ENCODE measurements around the gene SLC6A20.
A peak's percentile ranks its signal among the peaks of the same experiment; 100 is the strongest.
"Not testable (repeated sequence)": the region's sequence is repeated elsewhere in the genome, so short reads cannot be mapped to it uniquely, and the experiment has no call there.

The SLC6A20 gene

DNA sequence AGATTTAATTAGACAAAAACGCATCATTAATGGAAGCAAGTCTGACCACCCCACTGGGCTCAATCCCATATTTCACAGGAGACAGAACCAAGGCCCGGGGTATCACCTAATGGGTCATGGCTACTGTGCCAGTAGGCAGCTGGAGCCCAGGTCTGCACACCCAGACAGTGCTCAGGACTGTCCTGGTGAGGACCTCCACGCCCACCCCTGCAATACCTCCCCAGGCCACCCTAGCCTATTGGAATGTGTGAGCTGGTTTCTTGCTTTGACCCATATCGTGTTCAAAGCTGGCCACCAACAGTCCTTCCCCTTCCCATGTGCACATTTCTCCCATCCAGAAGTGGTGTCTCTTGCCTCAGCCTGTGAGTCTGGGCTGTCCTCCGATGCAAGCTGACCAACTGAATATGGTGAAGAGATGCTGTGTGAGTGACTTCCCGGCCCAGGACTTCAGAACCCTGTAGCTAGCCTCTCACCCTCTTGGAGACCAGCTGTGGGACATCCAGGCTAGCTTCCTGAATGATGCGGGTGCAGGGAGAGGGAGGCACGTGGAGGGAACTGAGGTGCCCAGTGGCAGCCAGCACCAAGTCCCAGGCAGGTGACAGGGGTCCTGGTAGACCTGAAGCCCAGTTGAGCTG lies 19.1 kb downstream of the SLC6A20 start:
- no peak for DNase-seq

DNA sequence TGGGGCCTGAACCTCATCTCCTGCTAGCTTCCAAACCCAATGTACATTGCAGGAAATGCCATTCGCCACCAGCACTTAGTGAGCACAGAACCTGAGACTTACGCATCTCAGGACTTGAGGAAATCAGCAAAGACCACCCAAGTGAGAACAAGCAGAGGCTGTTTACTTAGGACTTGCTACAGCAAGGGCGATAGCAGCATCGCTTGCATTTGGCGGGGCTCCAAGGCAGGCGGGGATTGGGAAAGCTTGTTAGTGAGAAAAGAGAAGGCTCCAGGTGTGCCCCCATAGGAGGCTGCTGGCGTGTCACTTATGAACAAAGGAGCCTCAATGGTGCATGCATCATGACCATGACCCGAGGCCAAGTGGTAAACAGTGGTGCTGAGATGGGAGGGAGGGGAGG lies 19.7 kb downstream of the SLC6A20 start:
- peak; percentile 73 for DNase-seq

DNA sequence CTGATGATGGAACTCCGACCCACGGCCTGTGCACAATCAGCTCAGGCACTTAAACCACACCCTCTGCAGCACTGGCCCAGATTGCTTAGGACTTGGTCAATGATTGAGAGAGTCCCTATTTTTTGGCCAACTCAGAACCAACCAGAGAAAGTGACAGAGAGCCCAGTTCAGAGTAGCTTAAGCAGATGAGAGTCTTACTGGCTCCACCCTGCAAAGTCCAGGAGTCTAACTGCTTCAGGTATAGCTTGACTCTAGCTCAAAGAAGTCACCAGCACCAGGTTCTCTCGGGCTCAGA lies 20.1 kb downstream of the SLC6A20 start:
- no peak for DNase-seq

DNA sequence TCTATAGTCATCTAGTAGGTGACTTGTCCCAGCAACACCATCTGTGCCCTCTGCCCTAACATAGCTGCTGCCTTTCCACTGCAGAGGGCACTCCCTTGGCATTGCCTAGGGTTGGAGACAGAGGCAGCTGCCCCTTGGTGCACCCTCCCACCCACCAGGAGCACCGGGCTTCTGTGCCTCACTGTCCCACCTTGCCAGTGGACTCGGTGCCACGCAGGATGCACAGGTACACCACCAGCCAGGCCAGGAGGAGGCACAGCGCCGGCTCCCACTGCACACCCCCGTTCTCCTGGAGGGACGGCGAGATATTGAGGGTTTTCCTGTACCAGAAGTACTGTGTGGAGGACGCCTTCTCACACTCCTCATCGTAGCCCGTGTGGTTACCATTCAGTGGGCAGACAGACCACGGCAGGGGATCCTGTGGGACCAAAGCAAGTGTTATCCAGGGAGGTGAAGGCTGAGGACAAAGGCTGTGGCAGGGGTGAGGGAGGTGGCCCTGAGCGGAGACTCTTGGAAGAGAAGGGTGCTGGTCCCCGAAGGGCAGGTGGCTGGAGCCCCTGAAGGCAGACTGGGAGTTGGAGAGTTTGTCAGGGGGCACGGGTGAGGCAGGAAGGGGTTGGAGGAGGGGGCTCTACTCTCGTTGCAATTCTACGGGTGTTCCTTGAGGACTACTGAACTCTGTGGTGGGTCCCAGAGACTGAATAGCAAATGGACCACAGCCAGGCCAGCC lies 20.6 kb downstream of the SLC6A20 start:
- DNase-seq, result no peak

DNA sequence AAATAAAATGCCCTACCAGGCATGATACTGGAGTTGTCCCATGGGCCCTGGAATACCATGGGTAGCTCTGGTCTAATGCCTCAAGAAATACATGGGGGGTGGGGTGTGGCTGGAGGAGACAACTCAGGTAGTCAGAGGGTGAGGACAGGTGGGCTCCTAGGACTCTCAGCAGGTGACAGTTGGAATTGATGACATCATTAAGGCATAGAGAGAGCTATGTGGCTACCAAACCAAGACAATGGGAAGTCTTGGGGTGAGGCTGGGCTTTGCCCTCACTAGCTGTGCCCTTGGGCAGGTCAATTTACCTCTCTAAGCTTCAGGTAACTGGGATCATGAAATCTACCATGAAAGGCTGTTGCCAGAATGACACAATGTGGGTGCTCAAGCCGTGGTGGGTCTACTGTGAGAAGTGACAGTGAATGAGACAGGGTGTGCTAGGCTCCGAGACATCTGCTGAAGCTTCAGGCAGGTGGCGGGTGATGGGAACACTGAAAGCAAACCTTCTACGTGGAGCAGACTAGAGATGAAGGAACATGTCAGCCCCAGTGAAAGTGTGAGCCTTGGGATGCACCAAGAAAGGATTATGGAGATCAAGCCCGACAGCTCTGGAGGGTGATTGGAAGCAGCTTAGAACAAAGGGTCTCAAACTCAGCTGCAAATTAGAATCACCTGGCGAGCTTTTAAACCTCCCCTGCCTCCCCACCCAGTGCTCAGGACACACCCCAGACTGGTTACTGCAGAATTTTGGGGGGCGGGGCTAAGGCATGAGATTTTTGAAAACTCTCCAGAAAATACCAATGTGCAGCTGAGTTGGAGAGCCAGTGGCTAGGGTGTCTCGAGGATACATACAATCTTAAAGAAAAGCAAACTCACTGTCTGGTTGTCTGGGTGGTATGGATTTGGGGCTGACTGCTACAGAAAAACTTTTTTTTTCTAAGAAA lies 21.5 kb downstream of the SLC6A20 start:
- no peak for DNase-seq

DNA sequence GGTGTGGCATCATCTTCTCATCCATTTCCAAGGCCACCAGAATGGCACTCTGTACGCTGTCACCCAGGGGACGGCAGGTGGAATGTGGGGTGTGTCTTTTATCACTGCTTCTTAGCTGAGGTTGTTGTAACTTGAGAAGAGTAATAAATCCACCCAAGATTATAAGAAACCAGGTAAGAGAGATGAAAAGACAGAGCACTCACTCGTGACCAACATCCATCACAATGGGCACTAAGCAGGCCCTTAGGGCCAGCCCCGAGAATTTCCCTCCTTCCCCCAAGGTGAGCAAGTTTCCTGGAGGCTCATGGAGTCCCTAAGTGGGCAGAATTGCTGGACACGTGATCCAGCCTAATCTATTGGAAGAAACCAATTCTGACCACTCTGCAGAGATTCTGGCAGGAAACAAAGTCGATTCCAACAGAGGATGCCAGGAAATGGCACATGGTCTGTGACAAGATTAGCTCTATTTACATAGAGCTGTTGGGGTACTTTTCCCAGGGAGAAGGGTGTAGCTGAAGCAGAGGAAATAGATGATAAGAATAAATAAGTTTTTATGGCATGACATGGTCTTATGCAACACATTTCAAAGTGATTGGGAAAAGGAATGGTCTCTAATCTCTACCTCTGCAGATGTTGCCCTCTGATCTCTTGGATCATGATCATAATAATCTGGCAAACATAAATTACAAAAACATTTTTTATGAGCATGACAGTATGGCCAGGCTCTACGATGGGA lies 22.5 kb downstream of the SLC6A20 start:
- no peak for DNase-seq

DNA sequence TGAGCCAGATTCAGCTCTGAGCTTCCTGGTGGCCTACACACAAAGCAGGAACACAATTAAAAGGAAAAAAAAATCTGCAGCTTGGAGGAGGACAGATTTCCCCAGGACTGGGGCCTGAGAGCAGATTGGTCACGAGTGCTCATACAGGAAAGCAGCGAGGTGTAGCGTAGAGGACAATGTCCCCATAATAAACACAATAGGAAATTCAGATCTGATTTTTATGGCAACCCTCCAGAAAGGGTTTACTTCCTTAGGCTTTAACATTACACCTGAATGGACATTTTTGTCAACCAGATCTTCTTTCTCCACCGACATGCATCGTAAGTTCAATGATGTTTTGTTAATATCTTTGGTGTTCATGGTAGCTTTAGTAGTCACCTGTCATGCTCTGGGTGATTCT lies 23.3 kb downstream of the SLC6A20 start:
- DNase-seq, result no peak

DNA sequence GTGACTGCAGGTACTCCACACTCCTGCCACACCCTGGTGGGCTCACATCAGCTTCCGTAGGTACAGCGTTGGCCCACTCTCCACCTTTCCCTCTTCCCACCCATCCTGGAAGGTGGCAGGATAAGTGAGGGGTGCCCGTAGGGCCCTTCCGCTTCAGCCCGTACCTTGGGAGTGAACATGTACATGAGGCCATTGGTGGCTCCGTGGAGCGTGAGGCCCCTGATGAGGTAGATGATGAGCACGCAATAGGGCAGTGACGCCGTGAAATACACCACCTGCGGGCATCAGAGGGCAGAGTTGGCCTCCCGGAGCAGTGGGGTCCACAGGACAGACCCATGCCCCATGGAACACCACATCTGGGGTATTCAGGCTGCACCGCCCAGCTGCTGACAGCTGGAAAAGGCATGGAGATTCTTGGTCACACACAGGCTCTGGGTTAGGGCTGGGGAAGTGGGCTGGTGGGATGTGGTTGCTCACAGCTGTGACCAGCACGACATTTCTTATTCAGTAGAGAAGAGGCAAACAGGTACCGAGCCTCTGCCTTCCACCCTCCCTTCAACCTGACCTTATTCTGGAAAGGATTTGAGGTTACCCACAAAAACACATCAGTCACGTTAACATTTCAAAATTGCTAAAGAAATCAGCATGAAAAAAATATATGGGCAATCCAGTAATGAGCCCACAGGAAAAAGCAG lies 23.8 kb downstream of the SLC6A20 start:
- DNase-seq, result no peak

DNA sequence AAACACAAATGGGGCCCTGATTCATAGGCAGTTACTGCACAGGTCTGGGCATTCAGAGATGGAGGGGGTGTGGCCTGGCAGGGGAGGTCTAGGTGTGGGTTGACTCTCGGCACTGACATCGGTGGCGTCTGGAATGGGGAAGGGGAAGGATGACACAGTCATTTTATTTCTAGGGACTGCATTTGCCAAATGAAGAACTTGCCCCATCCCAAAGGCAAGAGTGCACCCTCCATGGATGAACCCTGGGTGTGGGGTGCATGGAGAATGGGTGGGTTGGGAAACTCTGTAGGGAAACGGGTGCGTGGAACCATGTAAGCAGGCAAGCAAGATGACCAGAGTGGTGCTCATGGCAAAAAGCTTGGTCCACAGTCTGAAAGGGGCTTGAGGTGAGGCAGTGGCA lies 24.5 kb downstream of the SLC6A20 start:
- DNase-seq, result no peak

DNA sequence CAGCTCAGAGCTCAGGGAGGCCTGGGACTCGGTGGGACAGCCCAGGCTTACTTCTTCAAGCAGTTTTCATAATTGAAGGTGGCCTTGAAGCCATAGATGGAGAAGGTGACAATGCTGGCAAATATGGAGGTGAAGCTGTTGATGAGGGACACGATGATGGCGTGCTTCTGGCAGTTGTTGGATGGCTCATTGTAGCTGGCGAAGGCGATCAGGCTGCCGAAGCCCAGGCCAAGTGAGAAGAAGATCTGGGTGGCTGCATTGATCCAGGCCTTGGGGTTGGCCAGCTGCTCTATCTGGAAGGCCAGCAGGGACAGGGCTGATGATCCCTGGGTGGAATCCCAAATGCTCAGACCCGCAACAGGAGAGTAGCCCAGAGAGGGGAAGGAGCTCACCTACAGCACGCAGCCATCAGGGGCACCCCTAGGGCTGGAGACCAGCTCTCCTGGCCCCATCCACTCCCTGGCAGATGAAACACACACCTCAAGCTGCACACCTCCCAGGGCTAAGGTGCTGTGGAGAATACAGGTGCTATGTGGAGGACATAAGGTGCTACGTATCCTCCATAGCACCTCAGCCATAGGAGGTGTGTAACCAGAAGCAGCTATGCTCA lies 25.1 kb downstream of the SLC6A20 start:
- DNase-seq, result no peak

DNA sequence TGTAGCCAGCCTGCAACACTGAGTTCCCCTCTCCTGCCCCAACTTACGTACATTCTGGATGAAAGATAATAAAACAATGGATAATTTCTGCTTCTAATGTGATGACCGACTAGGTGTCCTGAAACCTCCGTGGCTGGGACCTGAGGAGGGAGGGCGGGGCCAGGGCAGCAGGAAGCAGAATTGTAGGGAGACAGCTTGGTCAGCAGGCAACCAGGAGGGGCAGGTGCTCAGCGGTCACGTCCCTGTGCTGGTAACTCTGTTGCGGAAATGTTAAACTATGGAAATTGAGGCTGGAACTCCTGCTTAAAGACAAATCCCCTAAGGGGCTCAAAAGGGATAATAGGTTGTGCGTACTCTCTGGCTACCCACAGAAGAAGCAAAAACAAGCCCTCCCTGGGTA lies 30.4 kb downstream of the SLC6A20 start:
- DNase-seq, result no peak

DNA sequence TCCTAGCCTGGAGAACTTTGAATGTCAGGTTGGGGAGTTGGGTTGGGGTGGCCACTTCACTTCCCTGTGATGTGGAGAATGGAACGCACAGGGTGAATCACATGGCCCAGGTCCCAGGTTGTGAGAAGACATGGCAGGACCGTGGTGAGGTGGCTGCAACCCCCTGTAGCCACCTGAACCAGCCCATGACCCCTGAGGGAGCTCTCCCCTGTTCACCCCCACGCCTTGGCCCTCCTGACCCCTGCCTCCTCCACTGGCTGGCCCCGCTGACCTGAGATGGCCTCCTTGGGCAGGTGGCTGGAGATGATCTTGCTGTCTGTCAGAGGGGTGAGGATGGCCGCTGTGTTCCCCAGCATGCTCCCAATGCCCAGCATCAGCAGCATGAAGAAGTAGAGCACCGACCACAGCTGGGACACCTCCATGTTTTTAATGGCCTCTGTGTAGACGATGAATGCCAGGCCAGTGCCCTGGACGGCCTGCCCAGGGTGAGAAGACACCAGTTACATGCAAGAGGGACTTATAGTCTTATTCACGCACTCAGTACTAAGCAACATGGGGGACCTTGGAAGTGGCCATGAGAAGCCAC lies 31.0 kb downstream of the SLC6A20 start:
- DNase-seq, result no peak

DNA sequence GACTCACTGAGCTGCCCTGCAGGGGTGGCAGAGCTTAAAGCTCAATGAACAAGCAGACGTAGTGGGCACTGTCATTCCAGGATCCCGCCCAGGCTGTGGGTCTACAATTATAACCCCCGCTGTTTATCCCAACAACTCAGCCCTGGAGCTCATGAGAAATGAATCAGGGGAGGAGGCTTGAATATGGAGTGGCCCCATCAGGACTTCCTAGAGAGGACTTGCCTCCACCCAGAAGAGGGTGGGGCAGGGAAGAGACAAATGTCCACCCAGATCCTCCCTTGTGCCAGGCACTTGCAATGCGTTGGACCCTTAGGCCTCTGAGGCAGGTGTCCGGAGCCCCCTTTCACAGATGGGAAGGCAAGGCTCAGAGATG lies 33.0 kb downstream of the SLC6A20 start:
- DNase-seq, result no peak

DNA sequence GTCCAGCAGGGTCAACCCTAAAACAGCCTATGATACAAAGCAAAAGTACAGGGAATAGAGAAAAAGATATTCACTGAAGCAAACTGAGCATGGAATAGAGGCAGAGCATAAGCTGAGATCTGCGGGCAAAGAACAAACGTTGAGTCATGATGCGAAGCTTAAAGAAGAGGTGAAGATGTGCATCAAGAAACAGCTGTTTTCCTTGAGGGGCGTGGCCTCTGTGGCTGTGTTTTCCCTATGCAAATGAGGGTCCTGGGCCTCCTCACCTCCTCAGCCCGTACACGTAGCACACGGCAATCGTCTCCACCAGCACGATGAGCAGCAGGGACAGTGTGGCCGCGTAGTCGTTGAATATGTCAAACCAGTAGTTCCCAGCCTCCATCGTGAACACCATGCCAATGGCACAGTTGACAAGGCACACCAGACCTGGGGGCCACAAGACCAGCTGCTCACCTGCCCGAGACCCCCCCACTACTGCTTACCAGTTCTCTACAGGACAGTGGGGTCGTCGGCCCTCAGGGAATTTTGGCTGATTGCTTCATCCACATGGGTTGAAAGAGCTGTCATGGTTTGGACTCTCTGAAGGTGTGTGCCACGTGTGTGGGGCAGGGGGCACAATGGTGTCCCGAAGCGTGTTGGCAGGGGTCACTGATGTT lies 33.6 kb downstream of the SLC6A20 start:
- DNase-seq, result no peak

DNA sequence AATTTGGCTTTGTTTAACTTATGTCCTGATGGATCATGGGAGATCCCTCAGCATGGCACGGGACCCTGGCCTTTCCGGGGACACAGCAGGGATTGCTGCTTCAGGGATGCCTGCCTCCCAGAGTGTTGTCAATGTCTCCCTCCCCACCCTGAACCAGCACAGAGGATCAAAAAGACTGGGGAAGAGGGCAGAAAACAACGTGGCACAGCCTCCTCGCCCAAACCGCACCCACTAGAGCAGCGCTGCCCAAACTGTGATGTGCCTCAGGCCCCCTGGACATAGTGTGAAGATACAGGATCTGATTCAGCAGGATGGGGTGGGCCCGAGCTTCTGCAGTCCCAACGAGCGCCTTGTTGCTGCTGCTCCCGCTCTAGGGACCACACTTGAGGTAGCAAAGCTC lies 34.5 kb downstream of the SLC6A20 start:
- DNase-seq, result no peak

DNA sequence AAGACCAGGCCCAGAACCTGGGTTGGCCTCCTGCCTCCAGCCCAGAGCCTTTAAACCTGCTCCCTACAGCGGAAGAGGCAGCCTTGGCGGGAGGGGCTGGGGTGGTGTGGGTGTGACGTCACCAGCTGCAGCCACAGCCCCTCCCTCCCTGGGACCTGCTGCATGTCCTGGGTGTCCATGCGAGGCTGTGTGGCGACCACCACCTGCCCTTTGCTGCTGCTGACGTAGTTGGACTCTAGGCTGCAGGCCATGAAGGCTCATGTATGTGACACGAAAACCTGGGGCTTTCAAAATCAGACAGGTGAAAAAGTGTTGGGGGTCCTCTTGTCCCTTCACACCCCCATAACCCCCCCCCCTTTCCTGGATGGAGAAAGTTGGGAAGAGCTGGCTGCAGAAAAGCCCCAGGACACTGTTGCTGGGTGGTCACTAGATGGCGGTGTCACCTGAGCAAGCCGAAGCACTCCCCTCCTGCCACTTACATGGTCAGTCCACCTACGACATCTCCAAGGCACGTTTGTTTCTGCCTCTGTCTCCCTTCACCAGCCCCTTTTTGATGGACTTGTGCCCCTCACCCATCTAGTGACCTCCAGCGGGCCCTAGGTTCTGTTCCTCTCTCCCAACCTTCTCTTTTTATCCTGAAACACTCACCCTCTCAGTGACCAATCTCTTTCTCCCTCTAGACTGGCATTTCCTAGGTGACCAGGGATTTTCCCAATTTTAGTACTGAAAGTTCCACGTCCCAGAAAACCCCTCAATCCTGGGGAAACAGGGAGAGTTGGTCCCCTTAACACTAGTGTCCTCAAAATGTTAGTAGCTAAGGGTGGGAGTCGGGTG lies 35.2 kb downstream of the SLC6A20 start:
- DNase-seq, result peak; percentile 18

DNA sequence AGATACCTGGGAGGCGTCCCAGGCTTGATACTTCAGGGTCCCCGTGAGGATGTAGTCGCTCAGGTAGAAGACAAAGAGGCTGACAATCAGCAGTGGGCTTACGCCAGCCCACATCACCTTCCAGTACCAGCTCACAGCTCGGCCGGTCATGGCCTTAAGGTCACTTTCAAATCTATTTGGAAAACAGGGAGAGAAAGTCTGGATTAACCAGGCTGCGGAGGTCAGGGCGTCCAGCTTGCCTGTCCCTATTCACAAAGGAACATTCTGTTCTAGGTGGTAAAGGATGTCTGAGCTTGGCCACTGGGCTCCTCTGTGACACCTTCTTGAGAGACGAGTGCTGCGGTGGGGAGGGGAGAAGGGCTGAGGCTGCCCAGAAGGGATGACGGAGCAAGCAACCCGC lies 36.5 kb downstream of the SLC6A20 start:
- no peak for DNase-seq

DNA sequence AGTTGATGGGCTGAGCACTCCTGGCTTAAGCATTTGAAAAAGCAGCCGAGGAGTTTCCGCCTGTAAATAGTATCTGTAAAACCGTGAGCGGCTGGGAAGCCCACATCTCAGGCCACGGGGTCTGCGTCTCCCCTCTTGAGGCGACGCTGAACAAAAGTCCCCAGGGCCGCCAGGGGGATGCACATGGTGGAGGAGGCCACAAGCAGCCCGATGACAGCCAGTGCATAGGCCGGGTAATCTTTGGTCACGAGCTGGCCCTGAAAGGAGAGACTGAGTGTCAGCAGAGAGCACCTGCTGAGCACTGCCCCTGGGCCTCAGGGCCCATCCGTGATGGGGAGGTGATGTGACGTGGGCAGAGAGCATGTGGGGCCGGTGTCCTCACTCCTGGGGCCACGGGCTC lies 37.5 kb downstream of the SLC6A20 start:
- DNase-seq, result no peak

DNA sequence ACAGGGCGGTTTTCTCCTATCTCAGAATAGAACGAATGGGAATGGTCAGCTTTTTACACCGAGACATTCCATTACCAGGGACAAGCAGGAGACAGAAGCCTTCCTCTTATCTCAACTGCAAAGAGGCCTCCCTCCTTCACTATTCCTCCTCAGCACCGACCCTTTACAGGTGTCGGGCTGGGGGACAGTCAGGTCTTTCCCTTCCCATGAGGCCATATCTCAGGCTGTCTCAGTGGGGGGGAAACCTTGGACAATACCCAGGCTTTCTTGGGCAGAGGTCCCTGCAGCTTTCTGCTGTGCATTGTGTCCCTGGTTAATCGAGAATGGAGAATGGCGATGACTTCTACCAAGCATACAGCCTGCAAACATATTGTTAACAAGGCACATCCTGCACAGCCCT lies 39.2 kb downstream of the SLC6A20 start:
- DNase-seq, result not testable (repeated sequence)

DNA sequence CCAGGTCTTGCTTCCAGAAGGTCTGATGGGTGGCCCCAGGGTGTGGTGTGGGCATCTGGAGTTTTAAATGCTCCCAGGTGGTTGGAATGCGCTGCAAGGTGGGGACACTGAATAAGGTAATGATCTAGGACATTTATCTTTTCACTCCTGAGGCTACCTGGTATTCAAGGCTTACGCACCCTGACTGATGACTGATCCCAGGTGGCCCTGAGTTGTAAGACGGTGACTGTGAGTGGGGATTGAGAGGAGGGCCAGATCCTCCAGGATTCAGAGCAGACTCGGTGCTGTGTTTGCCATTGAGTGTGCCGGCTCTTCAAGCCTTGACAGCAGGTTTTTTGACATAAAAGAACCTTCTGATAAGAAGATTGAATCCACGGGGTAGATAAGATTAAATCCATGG lies 40.3 kb downstream of the SLC6A20 start:
- no peak for DNase-seq
